H1 (cell line): ENCODE measurements around the gene SLC25A6. TPM values are rescaled to one million over a fixed set of nuclear protein-coding genes. Genes with fewer than 3 reads are reported as not detected.

Experiments
- CTCF ChIA-PET: fragments of 300-600 bp; sonication (Branson Sonifier 250); formaldehyde crosslinking; loops from one replicate; lab custom pipeline; 2021; ENCODE audit not compliant: partially characterized antibody; lab: Charles Lee
- POLR2A ChIA-PET: fragments of 300-600 bp; sonication (Branson Sonifier 250); formaldehyde crosslinking; loops from one replicate; lab custom pipeline; 2021; ENCODE audit warnings: inconsistent platforms; ENCODE audit not compliant: partially characterized antibody; lab: Charles Lee
- DNase-seq, 2 experiments: peaks; one replicate each; pipeline versions ENCODE4 v3.0.0 to v3.0.0-alpha.2; 2010 to 2022; ENCODE audit warnings: low spot score in 2 of 2, low read depth in 1 of 2, mixed read lengths in 1 of 2
- FAIRE-seq: peaks from 2 replicates; lab custom pipeline; 2011; peaks lifted over from hg19 to GRCh38; lab: Jason Lieb, UNC
- H2AFZ ChIP-seq: 2 replicates; pipeline ENCODE4 v1.8.1; 2012; ENCODE audit warnings: low read length, inconsistent platforms
- H2AK5ac ChIP-seq: 2 replicates; pipeline ENCODE4 v1.6.1; 2013; ENCODE audit warnings: low read depth, low read length
- H2BK120ac ChIP-seq: replicated peaks from 2 replicates; pipeline ENCODE3; 2013; ENCODE audit warnings: low read depth, low read length, inconsistent platforms
- H2BK12ac ChIP-seq: 2 replicates; pipeline ENCODE4 v1.6.1; 2013; ENCODE audit warnings: low read depth, low read length
- H2BK15ac ChIP-seq: 2 replicates; pipeline ENCODE4 v1.6.1; 2013; ENCODE audit warnings: low read length
- H2BK20ac ChIP-seq: 2 replicates; pipeline ENCODE4 v1.6.1; 2013; ENCODE audit warnings: low read length
- H2BK5ac ChIP-seq: 2 replicates; pipeline ENCODE4 v1.6.1; 2013; ENCODE audit warnings: low read depth, low read length
- H3K14ac ChIP-seq: 2 replicates; pipeline ENCODE4 v1.6.1; 2013; ENCODE audit warnings: inconsistent platforms; ENCODE audit not compliant: insufficient read length
- H3K18ac ChIP-seq: 2 replicates; pipeline ENCODE4 v1.6.1; 2013; ENCODE audit warnings: low read length; ENCODE audit errors: extremely low read depth
- H3K23ac ChIP-seq: 2 replicates; pipeline ENCODE4 v1.6.1; 2013; ENCODE audit warnings: inconsistent platforms; ENCODE audit not compliant: insufficient read length
- H3K23me2 ChIP-seq: 2 replicates; pipeline ENCODE4 v1.6.1; 2013; ENCODE audit warnings: low read depth, low read length
- H3K27ac ChIP-seq: 2 replicates; pipeline ENCODE4 v1.6.1; 2011; ENCODE audit warnings: low read depth, low read length, inconsistent platforms
- H3K27me3 ChIP-seq, 4 experiments: replicated peaks in 1 of 4; 1 replicate in 1 of 4; 2 replicates in 3 of 4; pipeline versions ENCODE4 v1.6.1 to v1.8.1; 2011 to 2013; ENCODE audit warnings: low read length in 3 of 4, mild to moderate bottlenecking in 3 of 4, inconsistent platforms in 2 of 4, mixed read lengths in 2 of 4, moderate library complexity in 1 of 4; ENCODE audit not compliant: control insufficient read depth in 3 of 4, insufficient read depth in 3 of 4; ENCODE audit errors: extremely low read depth in 1 of 4
- H3K36me3 ChIP-seq, 4 experiments: 2 replicates each; pipeline versions ENCODE4 v1.6.1 to v1.8.1; 2011 to 2013; ENCODE audit warnings: mild to moderate bottlenecking in 4 of 4, low read length in 3 of 4, moderate library complexity in 2 of 4, control low read depth in 1 of 4, inconsistent platforms in 1 of 4; ENCODE audit not compliant: insufficient read depth in 4 of 4, control insufficient read depth in 2 of 4
- H3K4ac ChIP-seq: replicated peaks from 2 replicates; pipeline ENCODE3; 2013; ENCODE audit warnings: low read length, low read depth, mixed read lengths, inconsistent platforms; ENCODE audit not compliant: insufficient read length
- H3K4me1 ChIP-seq, 4 experiments: replicated peaks in 1 of 4; 1 replicate in 1 of 4; 2 replicates in 3 of 4; pipeline versions ENCODE4 v1.6.1 to v1.8.1; 2011 to 2013; ENCODE audit warnings: low read length in 3 of 4, inconsistent platforms in 2 of 4, mixed read lengths in 1 of 4; ENCODE audit not compliant: insufficient read depth in 4 of 4, control insufficient read depth in 3 of 4
- H3K4me2 ChIP-seq, 2 experiments: 2 replicates each; pipeline versions ENCODE4 v1.6.1 to v1.8.1; 2011 to 2013; ENCODE audit warnings: low read depth in 2 of 2, low read length in 2 of 2, control low read depth in 1 of 2, inconsistent platforms in 1 of 2, mild to moderate bottlenecking in 1 of 2; ENCODE audit not compliant: insufficient read depth in 1 of 2
- H3K4me3 ChIP-seq, 4 experiments: fragments of 200-600, 300-600 bp in 1 of 4; sonication (generic), shearing (Covaris generic), sonication (Bioruptor Twin) in 1 of 4; 2 replicates each; pipeline versions ENCODE4 v1.5.1 to v1.8.1; 2011 to 2016; ENCODE audit warnings: low read length in 4 of 4, low read depth in 3 of 4, control low read depth in 2 of 4, inconsistent platforms in 2 of 4, mild to moderate bottlenecking in 2 of 4, mixed read lengths in 1 of 4, moderate library complexity in 1 of 4; ENCODE audit not compliant: insufficient read depth in 2 of 4; ENCODE audit errors: extremely low read depth in 1 of 4
- H3K56ac ChIP-seq: replicated peaks from 2 replicates; pipeline ENCODE3; 2013; ENCODE audit warnings: low read depth, mild to moderate bottlenecking, mixed read lengths, low read length, inconsistent platforms; ENCODE audit not compliant: insufficient read length
- H3K79me1 ChIP-seq: 2 replicates; pipeline ENCODE4 v1.6.1; 2013; ENCODE audit warnings: low read depth, low read length, control low read depth
- H3K79me2 ChIP-seq, 2 experiments: 2 replicates each; pipeline versions ENCODE4 v1.6.1 to v1.8.1; 2012 to 2013; ENCODE audit warnings: low read length in 2 of 2, mild to moderate bottlenecking in 2 of 2, inconsistent platforms in 1 of 2; ENCODE audit not compliant: insufficient read depth in 2 of 2, control insufficient read depth in 1 of 2
- H3K9ac ChIP-seq, 4 experiments: replicated peaks in 1 of 4; 1 replicate in 1 of 4; 2 replicates in 3 of 4; pipeline versions ENCODE4 v1.6.1 to v1.8.1; 2011 to 2013; ENCODE audit warnings: low read depth in 3 of 4, low read length in 3 of 4, control low read depth in 2 of 4, mild to moderate bottlenecking in 2 of 4, moderate library complexity in 2 of 4, inconsistent platforms in 1 of 4; ENCODE audit errors: extremely low read depth in 1 of 4
- H3K9me3 ChIP-seq, 2 experiments: 2 replicates each; pipeline versions ENCODE4 v1.6.1 to v1.8.1; 2012 to 2013; ENCODE audit warnings: mild to moderate bottlenecking in 2 of 2, moderate library complexity in 2 of 2, control low read depth in 1 of 2, inconsistent platforms in 1 of 2, low read depth in 1 of 2, low read length in 1 of 2, mixed read lengths in 1 of 2; ENCODE audit not compliant: insufficient read depth in 2 of 2
- H4K20me1 ChIP-seq, 2 experiments: replicated peaks in 1 of 2; 2 replicates each; pipeline versions ENCODE3 to v1.8.1; 2011 to 2013; ENCODE audit warnings: inconsistent platforms in 2 of 2, low read length in 2 of 2, mild to moderate bottlenecking in 1 of 2; ENCODE audit not compliant: insufficient read depth in 2 of 2, control insufficient read depth in 1 of 2
- H4K5ac ChIP-seq: 2 replicates; pipeline ENCODE4 v1.6.1; 2013; ENCODE audit warnings: low read length, low read depth, mixed read lengths, inconsistent platforms; ENCODE audit not compliant: insufficient read length
- H4K8ac ChIP-seq: 2 replicates; pipeline ENCODE4 v1.8.0; 2013; ENCODE audit warnings: mild to moderate bottlenecking, moderate library complexity, low read length, inconsistent platforms; ENCODE audit not compliant: insufficient read depth; ENCODE audit errors: extremely low read depth
- H4K91ac ChIP-seq: replicated peaks from 2 replicates; pipeline ENCODE3; 2013; ENCODE audit warnings: low read length, mixed read lengths, inconsistent platforms; ENCODE audit not compliant: insufficient read length
- FOSL1 ChIP-seq: IDR thresholded peaks from 2 replicates; pipeline ENCODE4 v1.6.1; 2011; ENCODE audit warnings: mild to moderate bottlenecking, low read depth, low read length, moderate library complexity; ENCODE audit not compliant: insufficient read depth
- MAFK ChIP-seq: IDR thresholded peaks from 2 replicates; pipeline ENCODE4 v1.6.1; 2012; ENCODE audit warnings: low read depth, mild to moderate bottlenecking, improper control_type of control experiment, low read length
- WGBS, 2 experiments: shearing (Covaris generic) in 1 of 2; methylation state at CpG; one replicate each; pipeline versions ENCODE4 v1.1.6 to v1.1.7; 2013 to 2015; ENCODE audit warnings: low lambda C conversion rate in 2 of 2, mixed read lengths in 2 of 2, inconsistent platforms in 1 of 2, low coverage in 1 of 2, missing lambda C conversion rate in 1 of 2; ENCODE audit not compliant: insufficient replicate concordance in 2 of 2, insufficient coverage in 1 of 2, insufficient read length in 1 of 2; ENCODE audit errors: extremely low coverage in 1 of 2, missing lambda C conversion rate in 1 of 2; 5-methylcytosine and 5-hydroxymethylcytosine counted together
- polyA plus RNA-seq, 7 experiments: library from polyadenylated mRNA; depleted of rRNA in 3 of 7; stranded (reverse) in 5 of 7; unstranded in 2 of 7; fragments of >200 nt in 5 of 7; fragments of 200-250 nt in 2 of 7; gene quantifications; 1 replicate in 5 of 7; 2 replicates in 1 of 7; 4 replicates in 1 of 7; pipeline versions ENCODE4 v1.2.1 to v1.2.3, GENCODE V29; 2011 to 2013; ENCODE audit warnings: missing spikeins in 2 of 7, mixed read lengths in 2 of 7
- total RNA-seq: library from RNA; stranded (reverse); fragmentation: NEBNext Ultra II Directional; extraction: Animal tissue kit (Norgen Biotek cat#: 25700); gene quantifications from 2 replicates; pipeline ENCODE4 v1.2.1, GENCODE V29; 2021

SLC25A6 gene
- total and polyA plus RNA-seq, 2 of the 8 experiments (the other 6 are each of a cell fraction or from before 2014, with no cell fraction given): 487 to 1,220 TPM

DNA sequence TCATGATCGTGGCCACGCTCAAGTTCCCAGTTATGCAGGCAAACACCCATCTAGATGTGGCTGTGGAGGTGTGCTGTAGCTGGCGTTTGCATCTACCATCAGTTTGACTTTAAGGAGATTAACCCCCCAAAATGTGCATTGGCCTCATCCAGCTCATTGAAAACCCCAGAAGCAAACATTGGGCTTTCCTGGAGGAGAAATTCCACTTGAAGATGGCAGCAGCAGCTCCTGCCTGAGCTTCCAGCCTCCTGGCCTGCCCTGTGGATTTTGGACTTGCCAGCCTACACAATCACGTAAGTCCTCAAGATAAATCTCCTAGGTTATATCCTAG is 30.2 kb upstream of the SLC25A6 start:
- H2BK120ac ChIP-seq: no peak overlapping the region
- H3K4me1 ChIP-seq: no peaks in the 10 kb centered on the region
- peaks cover 14% of the 10 kb centered on the region; the same call in 1 of the 2 replicates for H3K23me2 ChIP-seq
- H3K4ac ChIP-seq: no peak overlapping the region
- no peak overlapping the region for H4K8ac ChIP-seq
- 93% methylated on average over 4 of the region's 4 CpGs; no CpG with 5 or more reads in 1 of the 2 experiments for WGBS, 2 experiments
- no peaks in the 10 kb centered on the region for H3K27me3 ChIP-seq
- H3K18ac ChIP-seq: no peak overlapping the region
- no peak overlapping the region for H2BK20ac ChIP-seq
- H4K5ac ChIP-seq: no peak overlapping the region
- TF ChIP-seq FOSL1: no peak
- no peak for TF ChIP-seq MAFK
- no peak overlapping the region for H2AK5ac ChIP-seq
- peaks cover 5 to 19% of the 10 kb centered on the region in 2 experiments for H4K20me1 ChIP-seq
- H3K14ac ChIP-seq: no peak overlapping the region
- H2AFZ ChIP-seq: no peak overlapping the region
- H4K91ac ChIP-seq: no peak overlapping the region
- H3K27ac ChIP-seq: no peak overlapping the region
- ChIA-PET CTCF (no interaction called here), POLR2A (no interaction called here)
- H3K56ac ChIP-seq: no peak overlapping the region
- FAIRE-seq: no peak
- H2BK5ac ChIP-seq: no peak overlapping the region
- H3K9me3 ChIP-seq: peaks cover 0 to 10% of the 10 kb centered on the region in 2 experiments; a peak in 1 of 4 replicates
- no peak overlapping the region for H2BK15ac ChIP-seq
- peaks cover 39 to 80% (median 68%) of the 10 kb centered on the region in 4 experiments for H3K36me3 ChIP-seq
- H3K79me2 ChIP-seq: no peaks in the 10 kb centered on the region
- no peak overlapping the region for H3K23ac ChIP-seq
- no peak overlapping the region for H3K9ac ChIP-seq
- no peak overlapping the region for H3K4me2 ChIP-seq
- peaks cover 2% of the 10 kb centered on the region for H3K79me1 ChIP-seq
- no peak overlapping the region for H2BK12ac ChIP-seq
- no peak overlapping the region for H3K4me3 ChIP-seq
- no peak for DNase-seq
